ENCODE data around the gene TGIF2. TPM values are rescaled to one million over a fixed set of nuclear protein-coding genes. Genes with fewer than 3 reads are reported as not detected.

The TGIF2 gene
- total and polyA plus RNA-seq, 2 of the 4 experiments (the other 2 are of a cell fraction) = 9.7 to 12.7 TPM

GRCh38 chr20:36547186-36548005, 26.0 kb upstream of the TGIF2 start:
- no peak overlapping the region for H3K56ac ChIP-seq (ENCODE audit: extremely low read depth, insufficient read depth, low read length)
- TF ChIP-seq RAD21 (IDR thresholded peaks at IDR 0.05; ENCODE audit: low read length) (no peak), SMC3 (IDR thresholded peaks at IDR 0.05; ENCODE audit: low read depth, low read length) (no peak), CEBPB (IDR thresholded peaks at IDR 0.05; ENCODE audit: low read depth, low read length) (no peak), NFE2L2 (IDR thresholded peaks at IDR 0.05; ENCODE audit: low read depth, low read length) (no peak), RCOR1 (IDR thresholded peaks at IDR 0.05; ENCODE audit: insufficient replicate concordance, low read length) (no peak), POLR2A (IDR thresholded peaks at IDR 0.05; ENCODE audit: low read depth, low read length) (no peak), ELK1 (IDR thresholded peaks at IDR 0.05; ENCODE audit: borderline replicate concordance, low read depth, low read length) (no peak), CTCF (conservative IDR thresholded peaks at IDR 0.05; ENCODE audit: low read depth, low read length) (no peak), BHLHE40 (IDR thresholded peaks at IDR 0.05; ENCODE audit: low read depth, low read length) (no peak), FOS (IDR thresholded peaks at IDR 0.05; ENCODE audit: low read depth, low read length) (no peak), CHD1 (IDR thresholded peaks at IDR 0.05; ENCODE audit: low read depth, low read length) (no peak), MAZ (IDR thresholded peaks at IDR 0.05; ENCODE audit: borderline replicate concordance, low read depth, low read length) (no peak), MAFK (IDR thresholded peaks at IDR 0.05; ENCODE audit: low read depth, low read length) (no peak), MXI1 (IDR thresholded peaks at IDR 0.05; ENCODE audit: borderline replicate concordance, low read depth, low read length) (no peak), RFX5 (IDR thresholded peaks at IDR 0.05; ENCODE audit: low read depth, low read length) (no peak)

More at GRCh38 chr20:36547186-36548005, 26.0 kb upstream of the TGIF2 start:
- BruUV-seq (replicated peaks) = no TSS peak
- peaks cover 19% of the 10 kb centered on the region for H3K4me1 ChIP-seq (ENCODE audit: control insufficient read depth, insufficient read depth, low read length)
- ATAC-seq (ENCODE audit: low read depth) (no peak), DNase-seq (no peak)
- in situ Hi-C loops (cut with MboI; ENCODE audit: low sequenced_read_pairs) (no loop called here), dilution Hi-C loops (cut with HindIII; ENCODE audit: low sequenced_read_pairs, unreplicated experiment) (no loop called here), intact Hi-C loops (cut with micrococcal nuclease) (no loop called here)
- no peak overlapping the region for H2BK20ac ChIP-seq (ENCODE audit: low read depth, low read length)
- H3K27me3 ChIP-seq (ENCODE audit: control insufficient read depth, insufficient read depth, low read length) = no peaks in the 10 kb centered on the region
- no peak overlapping the region for H4K91ac ChIP-seq (ENCODE audit: insufficient read depth, low read depth, low read length)
- H3K23ac ChIP-seq (ENCODE audit: low read depth, low read length) = no peak overlapping the region
- no peak overlapping the region for H2BK120ac ChIP-seq (ENCODE audit: low read depth, low read length)
- peaks cover 21% of the 10 kb centered on the region for H3K9me1 ChIP-seq (ENCODE audit: insufficient read depth, low read length)
- CTCF ChIA-PET = no interaction called here
- no peak overlapping the region for H3K9ac ChIP-seq (ENCODE audit: low read depth, low read length)
- H3K4me3 ChIP-seq (ENCODE audit: insufficient read depth, low read depth, low read length) = no peak overlapping the region
- POLR2A ChIA-PET (ENCODE audit: unreplicated experiment) = interaction anchor here (0.6 kb wide), 1 partner anchor 10 kb away, joined by 3 read pairs; no protein-coding TSS in a partner anchor
- no peak overlapping the region for H3K4ac ChIP-seq (ENCODE audit: low read depth, low read length)
- no peak overlapping the region for H3K27ac ChIP-seq (ENCODE audit: insufficient read depth, low read length)
- no peak overlapping the region for H2BK15ac ChIP-seq (ENCODE audit: low read depth, low read length)
- H2AK5ac ChIP-seq (ENCODE audit: low read depth, low read length) = no peak overlapping the region
- no peak overlapping the region for H3K14ac ChIP-seq (replicated peaks; ENCODE audit: low read depth, low read length)
- no CpG with 5 or more reads among the region's 12 CpGs for WGBS, 2 experiments (ENCODE audit: extremely low coverage in 2 of 2, insufficient read length in 1 of 2)
- no peak overlapping the region for H3K18ac ChIP-seq (ENCODE audit: low read depth, low read length)
- no peaks in the 10 kb centered on the region for H3K9me3 ChIP-seq (ENCODE audit: control insufficient read depth, insufficient read depth, low read length)
- H3K79me1 ChIP-seq (ENCODE audit: low read depth in 1 of 2, low read length in 2 of 2) = peaks cover 16 to 81% of the 10 kb centered on the region in 2 experiments; a peak in 3 of 4 replicates
- peaks cover 51% of the 10 kb centered on the region for H3K36me3 ChIP-seq (ENCODE audit: control insufficient read depth, insufficient read depth, low read length)
- H4K8ac ChIP-seq (ENCODE audit: low read depth in 2 of 2, low read length in 2 of 2) = no peak overlapping the region
- H3K4me2 ChIP-seq (ENCODE audit: low read depth, low read length) = no peak overlapping the region
- H4K5ac ChIP-seq (ENCODE audit: low read depth, low read length) = no peak overlapping the region
- no peak overlapping the region for H2AFZ ChIP-seq (replicated peaks; ENCODE audit: low read length, poor library complexity)
- peaks cover 88% of the 10 kb centered on the region for H4K20me1 ChIP-seq (ENCODE audit: insufficient read depth, low read length)
- H2BK5ac ChIP-seq (ENCODE audit: low read depth, low read length, poor library complexity, severe bottlenecking) = no peak overlapping the region
- H2AK9ac ChIP-seq (replicated peaks; ENCODE audit: low read depth, low read length, poor library complexity) = no peak overlapping the region

Data from IMR-90 (cell line).